HG02763 (cell line): ENCODE measurements around the gene CKB.
"Not testable (repeated sequence)": the region's sequence is repeated elsewhere in the genome, so short reads cannot be mapped to it uniquely, and the experiment has no call there.

ENCODE experiments used
- ATAC-seq: cut with Tn5 transposase; IDR thresholded peaks from one replicate; pipeline ENCODE4 v1.9.1; 2021; ENCODE audit warnings: mild to moderate bottlenecking, moderate library complexity; ENCODE audit not compliant: unreplicated experiment

CKB gene

DNA sequence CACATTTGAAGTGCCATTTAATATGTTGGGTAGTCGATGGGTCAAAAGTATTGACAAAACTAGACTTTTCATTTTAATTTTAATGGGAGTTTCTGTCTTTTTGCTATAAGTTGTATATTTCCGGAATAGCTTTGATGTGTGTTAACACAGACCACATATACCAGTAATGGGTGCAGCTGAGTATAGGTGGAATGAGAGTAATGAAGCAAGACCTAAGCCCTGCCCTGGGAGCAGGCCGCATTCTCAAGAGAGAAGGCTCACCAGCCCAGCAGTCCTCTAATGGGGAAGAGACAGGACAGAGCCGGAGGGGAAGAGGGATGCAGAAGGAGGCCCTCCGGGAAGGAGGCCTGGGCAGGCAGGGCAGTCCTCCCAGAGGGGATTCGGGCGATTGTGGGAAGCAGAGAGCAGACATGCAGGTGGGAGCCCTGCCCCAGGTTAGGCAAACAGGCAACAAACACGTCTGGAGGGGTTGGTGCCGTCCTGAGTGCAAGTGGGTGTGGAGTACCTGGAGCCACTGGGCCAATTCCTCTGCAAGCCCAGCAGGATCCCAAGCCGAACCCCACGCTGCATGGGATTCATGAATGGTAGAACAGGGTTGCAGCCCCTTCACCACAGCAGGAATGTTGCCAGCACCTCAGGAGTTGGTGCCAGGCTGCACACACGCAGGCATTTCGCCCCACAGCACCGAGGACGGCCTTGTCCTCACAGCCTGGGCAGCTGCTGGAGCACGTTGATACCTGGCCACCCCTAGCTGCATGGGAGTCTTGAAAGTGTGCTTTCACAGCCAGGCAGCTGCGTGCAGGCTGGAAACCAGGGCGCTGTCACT, 7.8 kb downstream of the CKB start:
- ATAC-seq, result no peak

DNA sequence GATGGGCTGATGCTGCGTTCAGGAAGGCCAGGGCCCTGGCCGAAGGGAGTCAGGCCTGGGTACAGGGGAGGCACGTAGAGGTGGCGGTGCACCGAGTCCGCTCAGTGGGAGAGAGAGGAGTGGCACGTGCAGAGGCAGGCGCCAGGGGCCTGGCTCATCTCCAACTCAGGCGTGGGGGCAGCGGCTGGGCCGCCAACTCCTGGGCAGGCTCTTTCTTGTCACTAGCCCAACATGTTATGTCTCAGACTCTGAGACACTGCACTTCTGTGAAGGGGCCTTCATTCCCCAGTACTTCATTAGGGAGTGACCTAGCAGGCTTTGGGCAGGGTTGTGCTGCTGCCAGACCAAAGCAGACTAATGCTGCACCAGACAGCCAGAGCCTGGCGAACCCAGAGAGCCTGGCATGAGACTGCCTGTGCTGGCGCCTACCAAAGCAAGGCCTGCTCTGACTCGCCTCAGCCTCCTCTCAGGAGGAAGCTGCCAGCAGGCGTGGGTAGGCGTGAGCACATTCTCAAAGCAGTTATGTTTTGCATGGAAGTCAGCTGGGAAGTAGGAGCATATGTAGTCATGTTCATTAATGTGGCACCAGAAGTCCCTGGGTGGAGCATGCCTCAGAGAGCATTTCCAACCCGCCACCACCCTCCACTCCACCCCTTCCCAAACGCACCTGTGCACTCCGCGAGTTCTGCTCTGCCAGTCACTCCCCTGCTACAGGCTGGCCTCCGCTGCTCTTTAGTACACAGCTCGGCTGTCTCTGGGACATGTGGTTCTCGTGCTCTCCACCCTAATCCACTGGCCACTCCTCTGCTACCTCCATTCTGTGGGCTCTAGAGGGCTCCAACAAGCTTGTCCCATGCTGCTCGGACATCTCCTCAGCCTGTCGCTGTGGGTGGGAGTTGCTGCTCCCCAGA, 9.7 kb downstream of the CKB start:
- ATAC-seq, result no peak

DNA sequence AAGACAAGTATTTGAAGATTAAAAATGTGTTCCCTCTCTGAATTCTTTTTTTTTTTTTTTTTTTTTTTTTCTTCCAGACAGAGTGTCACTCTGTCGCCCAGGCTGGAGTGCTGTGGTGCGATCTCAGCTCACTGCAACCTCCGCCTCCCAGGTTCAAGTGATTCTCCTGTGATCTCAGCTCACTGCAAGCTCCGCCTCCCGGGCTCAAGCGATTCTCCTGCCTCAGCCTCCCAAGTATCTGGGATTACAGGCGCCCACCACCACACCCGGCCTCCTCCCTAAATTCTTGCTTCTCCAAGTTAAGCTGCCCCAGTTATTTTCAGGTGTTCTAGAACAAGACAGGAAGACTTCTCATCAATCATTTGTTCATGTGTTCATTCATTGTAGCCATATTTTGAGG, 10.4 kb downstream of the CKB start:
- ATAC-seq, result not testable (repeated sequence)

DNA sequence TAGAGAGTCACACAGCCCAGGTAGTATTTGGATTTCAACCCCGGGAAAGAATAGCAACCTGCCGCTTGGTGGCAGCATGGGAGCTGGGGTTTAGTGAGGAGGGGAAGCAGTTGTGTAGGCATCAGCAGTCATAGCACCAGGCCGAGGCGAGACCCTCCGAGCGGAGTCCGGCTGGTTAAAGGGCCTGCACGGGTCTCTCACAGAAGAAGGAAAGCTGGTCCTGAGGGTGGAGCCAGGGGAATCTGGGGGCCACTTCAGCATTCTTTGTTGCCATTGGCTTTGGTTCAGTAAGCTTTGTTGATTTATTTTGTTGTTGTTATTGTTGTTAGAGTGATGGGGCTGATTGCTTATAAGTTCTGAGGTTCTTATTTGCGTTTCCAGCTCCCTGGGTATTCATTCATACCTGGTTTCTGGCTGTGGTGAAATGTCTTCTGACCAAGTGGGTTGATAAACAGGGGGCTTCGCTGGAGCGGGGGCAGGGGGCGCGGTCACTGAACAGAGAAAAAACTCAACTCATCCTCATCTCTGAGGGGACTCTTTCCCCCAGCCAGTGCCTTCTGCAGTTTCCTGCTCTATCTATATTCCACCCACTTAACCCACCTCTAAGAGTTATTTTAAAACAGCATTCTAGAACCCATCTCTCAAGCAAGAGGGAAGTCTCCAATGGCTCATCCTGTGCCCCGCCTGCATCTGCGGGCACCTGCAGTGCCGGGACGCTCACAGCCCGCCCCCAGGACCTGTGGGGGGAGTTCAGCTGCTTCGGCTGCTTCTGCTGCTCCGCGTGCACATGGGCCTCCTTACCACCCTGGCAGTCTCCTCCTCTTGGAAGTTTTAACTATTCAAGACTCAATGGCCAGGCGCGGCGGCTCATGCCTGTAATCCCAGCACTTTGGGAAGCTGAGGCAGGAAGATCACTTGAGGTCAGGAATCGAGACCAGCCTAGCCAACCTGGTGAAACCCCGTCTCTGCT, 11.6 kb downstream of the CKB start:
- ATAC-seq, result no peak

DNA sequence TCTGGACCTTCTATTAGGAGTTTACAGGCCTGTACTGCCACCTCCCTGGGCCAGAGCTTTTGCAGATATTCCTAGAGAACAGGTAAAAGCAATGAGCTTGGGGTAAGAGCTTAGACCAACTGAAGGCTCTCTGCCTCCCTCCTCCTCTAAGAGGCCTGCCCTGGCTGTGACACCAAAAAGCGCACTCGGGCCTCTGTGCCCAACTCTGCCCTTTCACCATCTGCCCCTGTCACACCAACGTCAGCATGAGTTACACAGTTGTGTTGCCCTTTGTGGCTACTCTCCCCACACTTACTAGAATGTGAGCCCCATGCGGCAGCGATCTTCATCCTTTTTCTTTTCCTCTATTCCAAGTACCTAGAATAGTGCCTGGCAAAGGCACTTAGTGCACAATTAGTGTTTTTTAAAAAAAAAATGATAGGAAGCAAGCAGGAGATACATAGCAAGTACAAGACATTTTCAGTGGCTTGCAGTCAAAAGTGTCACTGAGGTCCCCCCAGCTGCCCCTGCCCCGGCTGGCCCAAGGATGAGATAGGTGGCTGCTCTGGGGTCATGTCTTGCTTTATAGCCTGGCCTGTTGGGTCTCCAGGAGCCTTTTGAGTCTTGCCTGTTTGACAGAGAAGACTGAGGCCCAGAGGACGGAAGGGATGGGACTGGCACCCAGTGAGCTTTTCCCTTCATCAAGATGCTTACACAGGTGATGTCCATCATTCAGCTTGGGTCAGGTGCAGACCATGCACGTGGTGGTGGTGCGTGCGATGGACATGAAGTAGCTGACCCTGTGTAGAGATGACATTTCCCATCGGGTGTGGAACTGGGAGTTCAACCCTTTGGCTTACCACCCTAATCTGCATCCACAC, 12.5 kb downstream of the CKB start:
- no peak for ATAC-seq

DNA sequence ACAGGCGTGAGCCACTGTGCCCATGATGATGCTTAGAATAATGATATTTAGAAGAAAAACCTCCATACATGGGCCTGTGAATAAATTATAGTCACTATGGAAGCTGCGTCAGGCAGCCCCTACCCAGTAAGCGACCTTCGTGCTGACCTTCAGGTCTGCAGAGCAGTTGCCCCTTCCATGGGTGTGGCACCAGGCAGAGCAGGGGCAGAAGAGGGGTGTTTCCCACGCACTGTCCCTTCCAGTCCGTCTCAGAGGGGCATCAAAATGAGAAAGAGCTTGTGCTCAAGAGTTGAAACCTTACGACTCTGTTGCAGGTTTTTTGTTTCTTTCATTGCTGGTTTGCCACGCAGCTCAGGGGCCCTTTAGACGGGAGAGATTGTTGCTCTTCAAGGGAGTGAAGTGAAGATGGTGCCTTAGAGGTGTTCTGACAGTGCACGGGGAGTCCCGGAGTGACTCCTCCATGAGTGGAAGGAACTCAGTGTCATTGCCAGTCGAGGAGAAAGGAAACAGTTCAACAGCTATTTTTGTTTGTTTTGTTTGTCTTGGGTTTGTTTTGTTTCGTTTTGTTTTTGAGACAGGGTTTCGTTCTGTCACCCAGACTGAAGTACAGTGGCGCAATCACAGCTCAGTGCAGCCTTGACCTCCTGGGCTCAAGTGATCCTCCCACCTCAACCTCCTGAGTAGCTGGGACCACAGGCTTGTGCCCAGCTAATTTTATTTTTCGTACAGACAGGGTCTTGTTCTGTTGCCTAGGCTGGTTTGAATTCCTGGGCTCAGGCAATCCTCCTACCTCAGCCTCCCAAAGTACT, 13.9 kb downstream of the CKB start:
- ATAC-seq, result no peak

DNA sequence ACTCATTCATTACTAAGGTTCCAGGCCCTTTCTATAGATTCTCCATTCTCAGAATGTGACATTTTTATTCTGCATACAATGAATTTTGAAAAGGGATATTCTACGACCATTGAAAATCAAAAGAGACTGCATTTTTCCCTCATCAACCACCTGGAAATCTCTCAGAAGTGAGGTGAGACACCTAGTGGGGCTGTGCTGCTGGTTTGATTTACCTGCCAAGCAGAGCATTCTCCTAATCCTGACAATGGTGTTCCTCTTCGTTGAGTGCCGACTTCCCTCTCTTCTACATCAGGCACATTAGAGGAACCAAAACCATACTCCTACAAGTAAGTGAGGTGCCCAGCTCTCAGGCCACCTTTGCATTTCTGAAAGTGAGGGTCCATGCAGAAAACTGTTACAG, 14.9 kb downstream of the CKB start:
- ATAC-seq, result no peak

DNA sequence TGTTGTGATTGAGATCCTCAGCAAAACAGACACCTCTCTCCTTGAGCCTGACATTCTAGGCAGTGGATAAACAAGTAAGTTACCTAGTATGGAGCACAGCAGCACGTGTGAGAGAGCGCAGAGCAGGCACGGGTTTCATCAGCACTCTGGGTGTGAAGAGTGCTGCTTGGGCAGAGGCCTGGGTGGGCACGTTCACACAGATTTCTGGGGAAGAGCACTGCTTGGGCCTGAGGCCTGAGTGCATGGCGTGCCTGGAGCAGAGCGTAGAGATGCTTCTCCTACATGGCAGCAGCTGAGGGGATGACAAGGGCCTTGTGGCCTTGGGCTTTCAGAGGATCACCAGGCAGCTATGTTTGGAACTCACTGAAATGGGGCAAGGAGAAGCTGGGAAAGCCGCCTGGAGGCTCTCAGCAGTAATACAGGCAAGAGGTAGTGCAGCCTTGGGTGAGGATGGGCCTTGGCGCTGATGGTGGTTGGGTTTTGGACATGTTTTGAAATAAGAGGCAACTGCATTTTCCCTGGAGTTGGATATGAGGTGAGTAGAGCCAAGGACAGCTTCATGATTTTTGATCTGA, 17.6 kb downstream of the CKB start:
- ATAC-seq, result no peak

DNA sequence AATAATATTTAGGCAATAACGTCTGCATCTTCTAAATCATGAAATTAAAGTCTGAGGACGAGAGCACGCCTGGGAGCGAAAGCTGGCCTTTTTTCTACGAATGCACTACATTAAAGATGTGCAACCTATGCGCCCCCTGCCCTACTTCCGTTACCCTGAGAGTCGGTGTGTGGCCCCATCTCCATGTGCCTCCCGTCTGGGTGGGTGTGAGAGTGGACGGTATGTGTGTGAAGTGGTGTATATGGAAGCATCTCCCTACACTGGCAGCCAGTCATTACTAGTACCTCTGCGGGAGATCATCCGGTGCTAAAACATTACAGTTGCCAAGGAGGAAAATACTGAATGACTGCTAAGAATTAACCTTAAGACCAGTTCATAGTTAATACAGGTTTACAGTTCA, 19.3 kb downstream of the CKB start:
- ATAC-seq, result no peak

DNA sequence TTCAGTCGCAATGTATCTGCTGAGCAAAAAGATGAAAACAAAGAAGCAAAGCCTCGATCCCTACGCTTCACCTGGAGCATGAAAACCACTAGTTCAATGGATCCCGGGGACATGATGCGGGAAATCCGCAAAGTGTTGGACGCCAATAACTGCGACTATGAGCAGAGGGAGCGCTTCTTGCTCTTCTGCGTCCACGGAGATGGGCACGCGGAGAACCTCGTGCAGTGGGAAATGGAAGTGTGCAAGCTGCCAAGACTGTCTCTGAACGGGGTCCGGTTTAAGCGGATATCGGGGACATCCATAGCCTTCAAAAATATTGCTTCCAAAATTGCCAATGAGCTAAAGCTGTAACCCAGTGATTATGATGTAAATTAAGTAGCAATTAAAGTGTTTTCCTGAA, 19.8 kb downstream of the CKB start:
- ATAC-seq, result no peak

DNA sequence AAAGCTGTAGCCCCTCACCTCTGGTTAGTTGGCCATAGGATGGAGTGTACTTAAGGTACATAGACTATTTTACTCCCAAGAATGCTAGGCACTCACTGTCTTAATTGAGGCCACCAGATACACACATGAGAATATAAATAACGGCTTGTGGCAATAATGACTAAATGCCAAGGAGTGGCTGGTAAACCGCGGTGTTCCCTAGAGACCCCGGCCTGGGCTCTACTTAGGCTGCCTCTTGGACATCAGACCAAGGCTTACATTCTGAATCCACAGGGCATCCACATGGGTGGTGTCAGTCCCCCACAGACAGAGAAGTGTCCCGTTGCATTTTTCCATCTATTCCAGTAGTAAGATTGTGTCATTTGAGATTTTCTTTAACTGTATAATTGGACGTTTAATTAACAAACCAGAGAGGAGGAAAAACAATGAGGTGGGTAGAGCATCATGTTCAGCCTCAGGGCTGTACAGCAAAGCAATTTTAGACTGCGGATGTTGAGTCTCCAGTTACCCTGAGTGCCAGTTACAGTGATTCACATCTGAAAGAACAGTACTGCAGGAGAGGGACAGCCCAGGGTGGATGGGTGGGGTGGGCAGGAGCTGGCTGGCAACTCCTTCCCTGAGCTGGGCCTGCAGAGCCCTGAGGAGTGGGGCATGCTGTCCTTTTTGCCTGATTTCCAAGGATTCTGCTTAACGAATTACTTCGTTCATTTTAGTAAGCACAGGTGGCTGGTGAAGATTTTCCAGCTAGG, 20.5 kb downstream of the CKB start:
- no peak for ATAC-seq

DNA sequence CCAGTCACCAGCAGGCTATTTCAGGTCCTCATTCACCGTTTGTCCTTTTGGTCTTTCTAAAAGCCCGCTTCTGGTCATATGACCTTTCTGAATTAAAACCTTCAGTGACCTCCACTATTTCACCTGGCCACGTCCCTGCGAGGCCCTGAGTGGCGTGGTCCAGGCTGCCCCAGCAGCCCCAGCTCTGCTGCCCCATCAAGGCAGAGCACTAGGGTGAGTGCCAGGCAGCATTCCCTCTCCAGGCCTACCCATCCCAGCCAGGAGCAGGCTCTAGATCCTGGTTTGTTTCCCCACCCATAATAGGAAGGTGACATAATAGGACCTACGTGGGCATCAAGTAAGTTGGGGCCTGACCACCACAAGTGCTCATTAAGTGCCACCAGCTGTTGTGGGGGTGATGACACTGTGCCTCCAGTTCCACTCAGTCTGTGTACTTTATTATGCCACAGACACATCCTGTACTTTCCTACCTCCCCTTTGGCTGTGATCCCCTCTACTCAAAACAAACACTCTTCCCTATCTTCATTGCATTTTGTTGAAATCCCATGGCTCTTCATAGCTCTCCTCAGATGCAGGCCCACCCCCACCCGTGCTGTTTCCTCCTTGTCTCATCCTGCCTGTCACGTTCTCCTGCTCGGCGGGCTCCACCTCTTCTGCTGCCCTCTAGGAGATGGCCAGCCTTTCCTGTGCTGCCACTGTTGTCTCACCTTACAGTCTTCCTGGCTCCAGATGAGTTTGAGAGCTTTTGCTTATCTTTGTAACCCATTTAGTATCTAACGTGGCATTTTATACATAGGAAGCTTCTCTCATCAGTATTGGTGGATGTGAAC, 21.4 kb downstream of the CKB start:
- no peak for ATAC-seq

DNA sequence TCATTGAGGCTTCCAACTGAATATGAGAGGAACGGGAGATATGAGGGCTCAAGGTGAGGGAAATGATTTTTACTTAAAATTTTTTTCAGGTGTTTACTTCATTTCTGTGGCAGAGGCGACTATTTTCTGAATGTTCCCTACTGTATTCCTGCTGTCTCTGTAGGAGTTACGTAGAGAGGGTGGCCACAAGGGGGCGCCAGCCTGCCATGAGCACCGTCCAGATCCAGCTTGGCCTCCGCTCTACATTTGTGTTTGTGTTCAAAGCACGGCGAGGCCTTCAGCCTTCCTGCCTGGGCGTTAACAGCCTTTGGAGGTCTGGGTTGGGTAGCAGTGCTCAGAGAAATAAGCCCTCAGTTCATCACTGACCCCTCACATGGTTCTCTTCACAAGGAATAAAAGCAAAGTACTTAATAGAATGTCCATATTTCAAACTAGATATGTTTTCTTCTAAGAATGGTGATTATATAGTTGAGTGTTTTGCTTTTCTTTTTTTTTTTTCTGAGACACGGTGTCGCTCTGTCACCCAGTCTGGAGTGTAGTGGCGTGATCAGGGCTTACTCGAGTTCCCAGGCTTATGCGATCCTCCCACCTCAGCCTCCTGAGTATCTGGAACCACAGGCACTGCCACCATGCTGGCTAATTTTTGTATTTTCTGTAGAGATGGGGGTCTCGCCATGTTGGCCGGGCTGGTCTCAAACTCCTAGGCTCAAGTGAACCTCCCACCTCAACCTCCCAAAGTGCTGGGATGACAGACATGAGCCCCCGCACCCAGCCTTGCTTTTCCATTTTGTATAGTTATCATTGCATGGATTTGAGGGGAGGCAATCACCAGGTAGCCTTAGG, 22.3 kb downstream of the CKB start:
- ATAC-seq, result no peak

DNA sequence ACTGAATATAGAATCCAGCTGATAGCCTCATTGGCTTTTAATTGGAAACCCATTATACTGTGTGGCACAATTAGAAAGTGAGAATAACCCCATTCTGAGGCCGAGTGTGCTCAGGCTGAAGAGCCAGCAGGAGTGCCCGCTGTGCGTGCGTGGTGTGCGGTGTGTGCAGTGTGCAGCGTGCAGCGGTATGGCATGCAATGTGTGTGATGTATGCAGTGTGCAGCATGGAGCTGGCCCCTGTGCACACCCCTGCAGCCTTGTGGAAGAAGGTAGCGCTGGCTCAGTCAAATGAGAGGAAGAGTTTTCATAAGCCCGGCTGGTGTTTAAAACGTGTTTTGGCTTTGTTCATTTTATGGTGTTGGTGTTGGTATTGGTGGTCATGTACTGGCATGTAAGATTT, 22.9 kb downstream of the CKB start:
- ATAC-seq, result no peak

DNA sequence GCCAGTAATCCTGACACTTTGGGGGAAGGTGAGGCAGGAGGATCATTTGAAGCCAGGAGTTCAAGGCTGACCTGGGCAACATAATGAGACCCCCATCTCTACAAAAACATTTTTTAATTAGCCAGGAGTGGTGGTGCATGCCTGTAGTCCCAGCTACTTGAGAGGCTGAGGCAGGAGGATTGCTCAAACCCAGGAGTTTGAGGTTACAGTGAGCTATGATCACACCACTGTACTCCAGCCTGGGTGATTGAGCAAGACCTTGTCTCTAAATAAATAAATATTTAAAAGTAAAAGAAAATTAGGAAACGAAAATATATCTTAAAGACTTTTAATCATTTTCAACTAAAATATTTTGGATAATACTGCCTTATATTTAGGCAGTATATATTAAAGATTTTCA, 25.9 kb downstream of the CKB start:
- ATAC-seq, result no peak

DNA sequence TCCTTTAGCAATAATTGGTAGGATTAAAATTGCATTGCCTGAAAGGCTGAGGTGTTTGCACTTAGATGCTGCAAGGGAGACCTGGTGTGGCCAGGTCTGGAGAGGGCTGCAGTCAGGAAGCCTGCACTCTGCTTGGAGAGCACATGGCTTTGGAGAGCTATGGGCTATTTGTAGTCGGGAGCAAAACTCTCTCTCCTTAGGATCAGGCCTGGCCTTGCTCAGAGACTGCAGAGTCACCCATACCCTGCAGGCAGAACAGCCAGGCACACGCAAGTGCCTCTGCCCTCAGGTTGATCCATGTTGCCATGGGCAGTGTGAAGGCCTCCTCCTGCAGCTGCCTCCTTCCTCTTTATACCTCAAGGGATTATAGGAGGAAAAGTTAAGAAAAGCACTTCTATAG, 26.8 kb downstream of the CKB start:
- no peak for ATAC-seq
